IMR-90 (cell line): ENCODE data around the gene CASKIN1. TPM values are rescaled to one million over a fixed set of nuclear protein-coding genes. Genes with fewer than 3 reads are reported as not detected.

Experiments
- ATAC-seq: fragments of 200-7000 bp; cut with Tn5 transposase; 2 replicates; pipeline ENCODE4 v1.9.1; 2020; ENCODE audit warnings: low read depth, mild to moderate bottlenecking, moderate library complexity
- BruUV-seq: library from RNA; stranded (reverse); fragments of 400-500 nt; replicated peaks from 2 replicates; lab custom pipeline; 2021; lab: Mats Ljungman, UMichigan
- CTCF ChIA-PET: fragments of 300-600 bp; formaldehyde crosslinking; extraction: SDS; loops from one replicate; lab custom pipeline; 2021; ENCODE audit warnings: antibody characterized with exemption; lab: Yijun Ruan, JAX
- POLR2A ChIA-PET: fragments of 300-600 bp; sonication (Branson Sonifier 250); formaldehyde crosslinking; loops from one replicate; lab custom pipeline; 2022; ENCODE audit warnings: antibody characterized with exemption; ENCODE audit not compliant: unreplicated experiment; lab: Charles Lee
- DNase-seq: peaks from one replicate; pipeline ENCODE4 v3.0.0; 2013
- H2AFZ ChIP-seq: replicated peaks from 2 replicates; pipeline ENCODE3; 2013; ENCODE audit warnings: low read length, mild to moderate bottlenecking; ENCODE audit not compliant: poor library complexity
- H2AK5ac ChIP-seq: 2 replicates; pipeline ENCODE4 v1.6.1; 2013; ENCODE audit warnings: low read depth, low read length, inconsistent platforms
- H2AK9ac ChIP-seq: replicated peaks from 2 replicates; pipeline ENCODE3; 2013; ENCODE audit warnings: mild to moderate bottlenecking, low read depth, low read length, moderate library complexity; ENCODE audit not compliant: poor library complexity
- H2BK120ac ChIP-seq: 2 replicates; pipeline ENCODE4 v1.6.1; 2013; ENCODE audit warnings: low read depth, low read length, inconsistent platforms
- H2BK15ac ChIP-seq: 3 replicates; pipeline ENCODE4 v1.6.1; 2013; ENCODE audit warnings: low read depth, low read length, inconsistent platforms
- H2BK20ac ChIP-seq: 2 replicates; pipeline ENCODE4 v1.6.1; 2013; ENCODE audit warnings: low read depth, mild to moderate bottlenecking, inconsistent platforms, low read length, moderate library complexity
- H2BK5ac ChIP-seq: 2 replicates; pipeline ENCODE4 v1.6.1; 2013; ENCODE audit warnings: mild to moderate bottlenecking, low read depth, low read length, inconsistent platforms; ENCODE audit not compliant: poor library complexity, severe bottlenecking
- H3K14ac ChIP-seq: replicated peaks from 2 replicates; pipeline ENCODE4 v1.6.1; 2013; ENCODE audit warnings: low read depth, low read length, inconsistent platforms
- H3K18ac ChIP-seq: 2 replicates; pipeline ENCODE4 v1.6.1; 2013; ENCODE audit warnings: low read depth, low read length, control low read depth
- H3K23ac ChIP-seq: 2 replicates; pipeline ENCODE4 v1.6.1; 2013; ENCODE audit warnings: low read depth, low read length, inconsistent platforms
- H3K27ac ChIP-seq: 2 replicates; pipeline ENCODE4 v1.5.1; 2013; ENCODE audit warnings: mild to moderate bottlenecking, control low read depth, low read length; ENCODE audit not compliant: insufficient read depth
- H3K27me3 ChIP-seq: 2 replicates; pipeline ENCODE4 v1.6.1; 2013; ENCODE audit warnings: low read length; ENCODE audit not compliant: control insufficient read depth, insufficient read depth
- H3K36me3 ChIP-seq: 2 replicates; pipeline ENCODE4 v1.6.1; 2013; ENCODE audit warnings: low read length, mixed read lengths; ENCODE audit not compliant: control insufficient read depth, insufficient read depth
- H3K4ac ChIP-seq: 2 replicates; pipeline ENCODE4 v1.6.1; 2013; ENCODE audit warnings: low read depth, low read length, inconsistent platforms
- H3K4me1 ChIP-seq: 2 replicates; pipeline ENCODE4 v1.6.1; 2013; ENCODE audit warnings: low read length, mixed read lengths; ENCODE audit not compliant: control insufficient read depth, insufficient read depth
- H3K4me2 ChIP-seq: 2 replicates; pipeline ENCODE4 v1.6.1; 2013; ENCODE audit warnings: low read depth, mild to moderate bottlenecking, control low read depth, low read length, moderate library complexity
- H3K4me3 ChIP-seq: 2 replicates; pipeline ENCODE4 v1.5.1; 2013; ENCODE audit warnings: low read depth, mild to moderate bottlenecking, control low read depth, low read length, moderate library complexity; ENCODE audit not compliant: insufficient read depth
- H3K56ac ChIP-seq: 2 replicates; pipeline ENCODE4 v1.6.1; 2013; ENCODE audit warnings: low read length, inconsistent platforms; ENCODE audit not compliant: insufficient read depth; ENCODE audit errors: extremely low read depth
- H3K79me1 ChIP-seq, 2 experiments: 2 replicates each; pipeline ENCODE4 v1.6.1; 2013; ENCODE audit warnings: low read length in 2 of 2, inconsistent platforms in 1 of 2, low read depth in 1 of 2
- H3K9ac ChIP-seq: 2 replicates; pipeline ENCODE4 v1.6.1; 2013; ENCODE audit warnings: low read depth, low read length, control low read depth
- H3K9me1 ChIP-seq: 2 replicates; pipeline ENCODE4 v1.6.1; 2013; ENCODE audit warnings: low read length, inconsistent platforms; ENCODE audit not compliant: insufficient read depth
- H3K9me3 ChIP-seq: 2 replicates; pipeline ENCODE4 v1.6.1; 2013; ENCODE audit warnings: low read length; ENCODE audit not compliant: control insufficient read depth, insufficient read depth
- H4K20me1 ChIP-seq: 2 replicates; pipeline ENCODE4 v1.6.1; 2013; ENCODE audit warnings: low read length, inconsistent platforms; ENCODE audit not compliant: insufficient read depth
- H4K5ac ChIP-seq: 2 replicates; pipeline ENCODE4 v1.6.1; 2013; ENCODE audit warnings: mild to moderate bottlenecking, low read depth, low read length, control low read depth
- H4K8ac ChIP-seq, 2 experiments: 2 replicates each; pipeline ENCODE4 v1.6.1; 2013; ENCODE audit warnings: low read depth in 2 of 2, low read length in 2 of 2, control low read depth in 1 of 2, inconsistent platforms in 1 of 2
- H4K91ac ChIP-seq: 2 replicates; pipeline ENCODE4 v1.6.1; 2013; ENCODE audit warnings: low read depth, low read length, inconsistent platforms; ENCODE audit not compliant: insufficient read depth
- CEBPB ChIP-seq: IDR thresholded peaks from 2 replicates; pipeline ENCODE4 v1.6.1; 2012; ENCODE audit warnings: low read depth, low read length, improper control_type of control experiment
- CTCF ChIP-seq: conservative IDR thresholded peaks from 2 replicates; pipeline ENCODE4 v1.5.1; 2012; ENCODE audit warnings: mild to moderate bottlenecking, low read depth, low read length, improper control_type of control experiment
- FOS ChIP-seq: fragments of 150-350 bp; IDR thresholded peaks from 2 replicates; pipeline ENCODE4 v1.6.1; 2016; ENCODE audit warnings: low read depth, low read length
- MAFK ChIP-seq: IDR thresholded peaks from 2 replicates; pipeline ENCODE4 v1.6.1; 2012; ENCODE audit warnings: low read depth, low read length, improper control_type of control experiment
- MAZ ChIP-seq: IDR thresholded peaks from 2 replicates; pipeline ENCODE4 v1.6.1; 2012; ENCODE audit warnings: low read depth, mild to moderate bottlenecking, low read length, improper control_type of control experiment, moderate library complexity, borderline replicate concordance
- POLR2A ChIP-seq: IDR thresholded peaks from 2 replicates; pipeline ENCODE4 v1.6.1; 2012; ENCODE audit warnings: mild to moderate bottlenecking, low read depth, low read length
- RAD21 ChIP-seq: IDR thresholded peaks from 2 replicates; pipeline ENCODE4 v1.6.1; 2012; ENCODE audit warnings: low read length, improper control_type of control experiment
- RFX5 ChIP-seq: IDR thresholded peaks from 2 replicates; pipeline ENCODE4 v1.8.0; 2012; ENCODE audit warnings: low read depth, mild to moderate bottlenecking, low read length, moderate library complexity
- SMC3 ChIP-seq: fragments of 150-350 bp; IDR thresholded peaks from 2 replicates; pipeline ENCODE4 v1.6.1; 2016; ENCODE audit warnings: low read depth, mild to moderate bottlenecking, antibody characterized with exemption, low read length, moderate library complexity
- WGBS, 2 experiments: methylation state at CpG; one replicate each; pipeline versions ENCODE4 v1.1.5 to v1.1.7; 2013; ENCODE audit warnings: missing lambda C conversion rate in 2 of 2; ENCODE audit not compliant: insufficient read length in 1 of 2; ENCODE audit errors: extremely low coverage in 2 of 2; 5-methylcytosine and 5-hydroxymethylcytosine counted together
- dilution Hi-C: fragments of 300-500 bp; cut with HindIII; formaldehyde crosslinking; loops from one replicate; pipeline ENCODE4 v1.14.3; 2018; ENCODE audit warnings: low sequenced_read_pairs; ENCODE audit not compliant: unreplicated experiment
- in situ Hi-C: fragments of 300-500 bp; cut with MboI; formaldehyde crosslinking; loops from 3 replicates; pipeline ENCODE4 v1.14.3; 2019; ENCODE audit warnings: low sequenced_read_pairs, inconsistent platforms, mixed read lengths
- intact Hi-C: fragments of 100-400 bp; cut with micrococcal nuclease; formaldehyde crosslinking; loops from 2 replicates; pipeline ENCODE4 v1.10.0; 2022
- polyA plus RNA-seq, 3 experiments: library from polyadenylated mRNA; depleted of rRNA; stranded (reverse); fragments of >200 nt; gene quantifications; 2 replicates each; pipeline ENCODE4 v1.2.3, GENCODE V29; 2012; ENCODE audit warnings: low replicate concordance in 1 of 3
- total RNA-seq: library from RNA; depleted of rRNA; stranded (reverse); fragments of >200 nt; gene quantifications from 2 replicates; pipeline ENCODE4 v1.2.3, GENCODE V29; 2012
- TF ChIP-seq, protein P1 (sequence below): fragments of 150-350 bp; IDR thresholded peaks from 2 replicates; pipeline ENCODE4 v1.6.1; 2017; ENCODE audit warnings: mild to moderate bottlenecking, antibody characterized with exemption, low read length, low read depth

Gene CASKIN1
- total and polyA plus RNA-seq, 2 of the 4 experiments (the other 2 are of a cell fraction), result 0.05 TPM; not detected in 1

DNA sequence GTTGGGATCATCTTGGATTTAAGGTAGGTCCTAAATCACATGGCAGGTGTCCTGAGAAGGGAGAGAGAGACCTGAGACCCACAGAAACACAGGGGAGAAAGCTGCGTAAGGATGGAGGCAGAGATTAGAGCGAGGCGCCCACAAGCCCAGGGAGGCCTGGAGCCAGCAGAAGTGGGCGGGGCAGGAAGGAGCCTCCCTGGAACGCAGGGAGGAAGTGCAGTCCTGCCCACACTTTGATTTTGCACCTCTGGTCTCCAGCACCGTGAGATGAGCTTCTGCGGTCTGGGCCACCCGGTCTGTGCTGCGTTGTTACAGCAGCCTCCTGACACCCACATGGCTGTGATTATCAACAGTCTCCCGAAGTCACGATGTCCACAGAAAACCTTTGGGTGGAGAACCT, 46.2 kb upstream of the CASKIN1 start:
- CTCF ChIA-PET, result no interaction called here
- ATAC-seq, result no peak
- WGBS, 2 experiments, result 89% methylated on average over 6 of the region's 11 CpGs; no CpG with 5 or more reads in 1 of the 2 experiments
- in situ Hi-C loops, result no loop called here
- no peak for TF ChIP-seq MAFK
- no peak for TF ChIP-seq RAD21
- TF ChIP-seq CTCF, result no peak
- TF ChIP-seq CEBPB, result no peak
- no peak for TF ChIP-seq POLR2A
- TF ChIP-seq MAZ, result no peak
- TF ChIP-seq FOS, result no peak
- TF ChIP-seq, protein P1, sequence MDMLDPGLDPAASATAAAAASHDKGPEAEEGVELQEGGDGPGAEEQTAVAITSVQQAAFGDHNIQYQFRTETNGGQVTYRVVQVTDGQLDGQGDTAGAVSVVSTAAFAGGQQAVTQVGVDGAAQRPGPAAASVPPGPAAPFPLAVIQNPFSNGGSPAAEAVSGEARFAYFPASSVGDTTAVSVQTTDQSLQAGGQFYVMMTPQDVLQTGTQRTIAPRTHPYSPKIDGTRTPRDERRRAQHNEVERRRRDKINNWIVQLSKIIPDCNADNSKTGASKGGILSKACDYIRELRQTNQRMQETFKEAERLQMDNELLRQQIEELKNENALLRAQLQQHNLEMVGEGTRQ, result no peak
- no peak for TF ChIP-seq SMC3
- no peak for TF ChIP-seq RFX5
- no peak overlapping the region for H2AK5ac ChIP-seq
- no peak overlapping the region for H3K4ac ChIP-seq
- peaks cover 50% of the 10 kb centered on the region for H3K36me3 ChIP-seq
- no peak overlapping the region for H3K18ac ChIP-seq
- H3K27ac ChIP-seq, result no peak overlapping the region
- POLR2A ChIA-PET, result no interaction called here
- peaks cover 10 to 23% of the 10 kb centered on the region in 2 experiments for H3K79me1 ChIP-seq
- no peak overlapping the region for H2AFZ ChIP-seq
- H2BK15ac ChIP-seq, result no peak overlapping the region
- no peak overlapping the region for H3K9ac ChIP-seq
- no peak overlapping the region for H3K23ac ChIP-seq
- H2AK9ac ChIP-seq, result no peak overlapping the region
- H2BK5ac ChIP-seq, result no peak overlapping the region
- H3K56ac ChIP-seq, result no peak overlapping the region
- H3K4me3 ChIP-seq, result no peak overlapping the region
- no peak overlapping the region for H3K14ac ChIP-seq
- no peak for DNase-seq
- peaks cover under 1% of the 10 kb centered on the region; the same call in 1 of the 2 replicates for H3K27me3 ChIP-seq
- no peak overlapping the region for H2BK120ac ChIP-seq
- dilution Hi-C loops, result no loop called here
- H3K4me2 ChIP-seq, result no peak overlapping the region
- no peaks in the 10 kb centered on the region for H3K9me3 ChIP-seq
- intact Hi-C loops, result no loop called here
- H4K8ac ChIP-seq, result no peak overlapping the region
- H3K4me1 ChIP-seq, result no peaks in the 10 kb centered on the region
- H4K5ac ChIP-seq, result no peak overlapping the region
- no peaks in the 10 kb centered on the region for H3K9me1 ChIP-seq
- H4K20me1 ChIP-seq, result no peaks in the 10 kb centered on the region; the same call in none of the 2 replicates
- H2BK20ac ChIP-seq, result no peak overlapping the region
- no peak overlapping the region for H4K91ac ChIP-seq
- BruUV-seq, result no TSS peak
